H1 (cell line): Measurements from ENCODE around the gene SPACDR. TPM values are rescaled to one million over a fixed set of nuclear protein-coding genes. Genes with fewer than 3 reads are reported as not detected.

Experiments used
- BACH1 ChIP-seq: IDR thresholded peaks from 2 replicates; pipeline ENCODE4 v1.6.1; 2012; ENCODE audit warnings: low read length, improper control_type of control experiment
- polyA plus RNA-seq, 7 experiments: library from polyadenylated mRNA; depleted of rRNA in 3 of 7; stranded (reverse) in 5 of 7; unstranded in 2 of 7; fragments of >200 nt in 5 of 7; fragments of 200-250 nt in 2 of 7; gene quantifications; 1 replicate in 5 of 7; 2 replicates in 1 of 7; 4 replicates in 1 of 7; pipeline versions ENCODE4 v1.2.1 to v1.2.3, GENCODE V29; 2011 to 2013; ENCODE audit warnings: missing spikeins in 2 of 7, mixed read lengths in 2 of 7
- total RNA-seq: library from RNA; stranded (reverse); fragmentation: NEBNext Ultra II Directional; extraction: Animal tissue kit (Norgen Biotek cat#: 25700); gene quantifications from 2 replicates; pipeline ENCODE4 v1.2.1, GENCODE V29; 2021

SPACDR gene
- total and polyA plus RNA-seq, 2 of the 8 experiments (the other 6 are each of a cell fraction or from before 2014, with no cell fraction given) = 0.26 TPM; not detected in 1

GRCh38 chr7:100472854-100473499 lies 8.9 kb upstream of the SPACDR start (continued):
- TF ChIP-seq BACH1 = no peak
